ENCODE measurements around the gene OLIG2.

DNA sequence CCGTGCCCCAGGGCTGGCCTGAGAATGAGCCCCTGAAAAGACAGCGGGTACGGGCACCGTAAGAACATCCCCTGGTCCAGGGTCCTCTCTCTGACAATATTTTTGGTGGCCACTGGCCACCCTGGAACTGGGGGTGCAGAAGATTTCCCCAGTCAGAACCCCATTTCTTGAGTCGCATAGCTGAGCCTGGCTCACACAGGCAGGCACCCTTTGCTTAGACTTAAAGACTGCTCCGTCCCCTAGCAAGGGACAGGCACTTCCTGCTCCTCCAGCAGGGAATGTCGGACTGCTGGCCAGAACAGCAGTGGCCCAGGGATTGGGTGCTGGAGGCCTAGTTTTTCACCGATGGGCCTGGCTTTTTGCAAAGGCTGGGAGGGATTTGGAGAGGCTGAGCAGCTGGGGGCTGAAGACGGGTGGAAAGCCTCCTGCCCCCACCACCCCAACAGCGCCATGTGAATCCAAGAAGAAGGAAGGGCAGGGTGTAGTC is 4.3 kb downstream of the OLIG2 start:
- TF ChIP-seq CTCF (IDR thresholded peaks at IDR 0.05) (no peak), POLR2A (IDR thresholded peaks at IDR 0.05) (no peak)
